Measurements from ENCODE around the gene SYT9. TPM values are rescaled to one million over a fixed set of nuclear protein-coding genes. Genes with fewer than 3 reads are reported as not detected.
A peak's percentile ranks its signal among the peaks of the same experiment; 100 is the strongest.
"Not testable (repeated sequence)": the region's sequence is repeated elsewhere in the genome, so short reads cannot be mapped to it uniquely, and the experiment has no call there.

SYT9 gene
- total RNA-seq, 2 experiments from 2014 or later, result not detected

DNA sequence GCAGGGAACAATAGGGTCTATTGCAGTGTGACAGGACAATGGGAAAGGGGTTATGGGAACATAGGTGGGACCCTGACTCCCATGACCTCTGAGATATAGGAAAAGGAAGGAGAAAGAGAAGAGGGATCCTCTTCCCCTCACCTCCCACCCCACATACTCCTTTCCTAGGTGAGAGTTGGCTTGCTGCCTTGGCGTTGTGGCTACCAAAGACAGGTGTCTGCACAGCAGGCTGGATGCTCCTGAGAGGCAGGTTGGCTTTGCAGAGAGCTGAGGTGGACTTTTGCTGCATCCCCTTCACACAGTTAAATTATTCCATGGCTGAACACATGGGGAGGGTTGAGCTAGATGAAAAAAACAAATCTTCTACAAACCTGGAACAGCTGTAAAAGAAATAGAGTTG is 80.7 kb downstream of the SYT9 start:
- H3K4me3 Mint-ChIP-seq, result no peak overlapping the region
- DNase-seq, result no peak
- H3K36me3 Mint-ChIP-seq (ENCODE audit: low read depth), result no peaks in the 10 kb centered on the region
- CTCF ChIA-PET, result no interaction called here
- POLR2A ChIA-PET, result no interaction called here
- H3K27ac Mint-ChIP-seq, result no peak overlapping the region
- H3K4me1 Mint-ChIP-seq, result no peaks in the 10 kb centered on the region
- no peaks in the 10 kb centered on the region for H3K9me3 Mint-ChIP-seq
- H3K27me3 Mint-ChIP-seq, result peaks cover 1% of the 10 kb centered on the region

DNA sequence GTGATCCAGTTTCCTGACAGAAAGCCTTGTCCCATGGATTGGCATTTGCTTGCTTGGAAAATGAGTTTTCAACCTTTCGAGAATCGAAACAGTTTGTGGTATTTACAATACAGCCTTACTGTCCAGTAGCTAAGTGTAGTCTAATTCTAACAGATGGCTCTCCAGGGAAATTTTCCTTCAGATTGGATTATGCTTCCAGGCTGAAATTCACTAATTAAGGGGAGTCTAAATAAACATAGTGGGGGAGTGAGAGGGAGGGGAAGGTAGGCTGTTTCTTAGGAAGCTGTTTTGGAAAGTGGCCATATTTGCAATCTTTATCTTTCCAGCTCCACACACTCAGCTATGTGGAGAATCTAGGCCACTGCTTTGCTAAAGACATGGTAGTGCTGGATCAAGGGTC is 81.3 kb downstream of the SYT9 start:
- no peak for DNase-seq
- Mint-ChIP-seq H3K27me3 (peaks cover 1% of the 10 kb centered on the region), H3K4me1 (no peaks in the 10 kb centered on the region), H3K36me3 (ENCODE audit: low read depth) (no peaks in the 10 kb centered on the region), H3K27ac (no peak overlapping the region), H3K9me3 (no peaks in the 10 kb centered on the region), H3K4me3 (no peak overlapping the region)
- POLR2A ChIA-PET, result no interaction called here
- CTCF ChIA-PET, result no interaction called here

DNA sequence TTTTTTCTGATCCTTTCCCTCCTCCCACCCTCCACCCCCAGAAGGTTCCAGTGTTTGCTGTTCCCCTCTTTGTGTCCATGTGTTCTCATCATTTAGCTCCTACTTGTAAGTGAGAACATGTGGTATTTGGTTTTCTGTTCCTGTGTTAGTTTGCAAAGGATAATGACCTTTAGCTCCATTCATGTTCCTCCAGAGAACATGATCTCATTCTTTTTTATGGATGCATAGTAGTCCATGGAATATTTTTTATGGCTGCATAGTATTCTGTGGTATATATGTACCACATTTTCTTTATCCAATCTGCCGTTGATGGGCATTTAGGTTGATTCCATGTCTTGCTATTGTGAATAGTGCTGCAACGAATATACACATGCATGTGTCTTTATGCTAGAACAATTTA is 83.7 kb downstream of the SYT9 start:
- POLR2A ChIA-PET; H3K9me3 Mint-ChIP-seq; H3K27ac Mint-ChIP-seq; H3K27me3 Mint-ChIP-seq; CTCF ChIA-PET; H3K4me3 Mint-ChIP-seq; H3K4me1 Mint-ChIP-seq; DNase-seq; H3K36me3 Mint-ChIP-seq (ENCODE audit: low read depth): not testable (repeated sequence)

GRCh38 chr11:7341551-7341950 is 89.8 kb downstream of the SYT9 start:
- Mint-ChIP-seq H3K36me3 (ENCODE audit: low read depth) (no peaks in the 10 kb centered on the region), H3K4me3 (no peak overlapping the region), H3K27me3 (peaks cover 7% of the 10 kb centered on the region), H3K9me3 (peaks cover 3% of the 10 kb centered on the region), H3K27ac (no peak overlapping the region), H3K4me1 (no peaks in the 10 kb centered on the region)
- no peak for DNase-seq
- ChIA-PET POLR2A (no interaction called here), CTCF (no interaction called here)

DNA sequence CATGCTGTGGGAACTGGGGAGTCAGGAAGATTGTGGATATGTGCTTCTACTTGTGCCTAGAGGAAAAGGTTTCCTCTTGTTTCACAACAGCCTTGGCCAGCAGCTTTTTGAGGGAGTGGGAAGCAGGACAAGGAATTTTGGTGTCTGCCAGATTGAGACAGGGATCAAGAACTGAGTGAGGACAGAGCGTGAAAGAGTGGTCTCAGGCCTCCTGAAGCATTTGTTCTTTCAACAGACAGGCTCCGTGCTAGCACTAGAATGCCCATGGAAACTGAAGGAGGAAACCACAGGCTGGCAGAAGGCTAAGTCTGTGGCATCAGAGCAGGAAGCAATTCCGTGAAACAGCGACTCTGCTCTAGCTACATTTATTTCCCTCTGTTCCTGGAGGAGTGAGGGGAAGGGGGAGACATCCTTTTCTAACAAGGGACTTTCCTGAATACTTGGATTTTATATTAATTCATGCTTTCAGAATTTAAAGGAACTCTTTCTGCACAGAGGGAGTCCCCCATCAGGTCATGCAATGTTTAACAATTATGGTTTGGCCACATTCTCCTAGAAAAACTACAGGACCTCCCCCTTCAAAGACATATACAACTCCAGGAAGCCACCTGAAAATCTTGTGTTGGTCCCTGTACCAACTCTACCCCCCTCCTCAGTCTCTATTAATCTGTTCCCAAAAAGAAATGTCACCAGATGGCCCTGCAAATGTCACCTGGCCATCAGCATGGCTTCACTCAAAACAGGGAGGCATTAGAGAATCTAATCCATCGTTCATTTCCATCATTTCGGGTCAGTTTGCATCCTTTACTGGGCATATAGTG is 96.1 kb downstream of the SYT9 start:
- H3K4me1 Mint-ChIP-seq, result no peaks in the 10 kb centered on the region
- CTCF ChIA-PET, result interaction anchor here (0.6 kb wide), 1 partner anchor 599 kb away, joined by 3 read pairs; no protein-coding TSS in a partner anchor
- no peaks in the 10 kb centered on the region for H3K36me3 Mint-ChIP-seq (ENCODE audit: low read depth)
- H3K4me3 Mint-ChIP-seq, result no peak overlapping the region
- peaks cover 4% of the 10 kb centered on the region for H3K27me3 Mint-ChIP-seq
- POLR2A ChIA-PET, result no interaction called here
- DNase-seq, result no peak
- H3K27ac Mint-ChIP-seq, result no peak overlapping the region
- no peaks in the 10 kb centered on the region for H3K9me3 Mint-ChIP-seq

GRCh38 chr11:7348432-7349304 is 97.0 kb downstream of the SYT9 start:
- DNase-seq, result no peak
- Mint-ChIP-seq H3K4me1 (no peaks in the 10 kb centered on the region), H3K9me3 (no peaks in the 10 kb centered on the region), H3K36me3 (ENCODE audit: low read depth) (no peaks in the 10 kb centered on the region), H3K27ac (no peak overlapping the region), H3K4me3 (no peak overlapping the region), H3K27me3 (peaks cover 3% of the 10 kb centered on the region)
- POLR2A ChIA-PET, result no interaction called here
- CTCF ChIA-PET, result interaction anchor here (0.6 kb wide), 1 partner anchor 598 kb away, joined by 3 read pairs; no protein-coding TSS in a partner anchor

DNA sequence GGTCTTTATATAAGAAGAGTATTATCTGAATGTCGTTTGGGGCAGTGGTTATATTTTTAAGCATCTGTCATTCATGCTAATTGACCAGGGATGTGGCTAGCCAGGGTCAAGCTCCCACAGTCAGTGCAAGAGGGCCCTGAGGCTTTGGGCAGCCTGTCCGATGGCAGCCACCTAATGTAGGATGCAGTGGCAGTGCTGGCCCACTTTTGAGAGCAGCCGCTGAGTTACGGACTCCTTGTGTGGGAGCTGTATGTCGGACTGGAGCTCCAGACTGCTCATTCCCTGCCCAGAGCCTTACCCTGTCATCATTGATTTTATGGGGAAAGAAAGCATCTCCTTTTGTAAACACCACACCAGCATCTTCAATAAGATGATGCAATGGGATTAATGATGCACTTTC is 99.5 kb downstream of the SYT9 start:
- CTCF ChIA-PET, result no interaction called here
- POLR2A ChIA-PET, result no interaction called here
- no peaks in the 10 kb centered on the region for H3K9me3 Mint-ChIP-seq

DNA sequence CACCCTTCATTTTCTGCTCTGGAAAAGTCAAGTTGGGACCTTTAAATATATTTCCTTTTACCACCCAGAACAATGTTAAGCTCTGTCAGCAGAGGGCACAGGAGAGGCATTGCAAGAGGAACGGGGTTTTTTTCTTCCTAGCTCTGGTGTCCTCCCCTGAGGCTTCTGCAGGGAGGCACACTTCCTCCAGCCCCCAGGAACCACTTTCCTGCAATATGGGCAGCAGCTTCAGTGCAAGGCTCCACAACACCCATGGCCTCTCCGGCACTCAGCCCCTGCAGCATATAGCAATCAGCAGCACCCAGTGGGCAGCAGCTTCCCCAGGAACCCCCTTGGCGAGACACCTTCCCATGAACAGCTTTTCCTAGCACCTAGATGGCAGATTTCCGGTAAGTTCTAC is 101.4 kb downstream of the SYT9 start:
- Mint-ChIP-seq H3K27ac (no peak overlapping the region), H3K4me1 (no peaks in the 10 kb centered on the region), H3K27me3 (no peaks in the 10 kb centered on the region), H3K4me3 (no peak overlapping the region), H3K9me3 (no peaks in the 10 kb centered on the region), H3K36me3 (ENCODE audit: low read depth) (no peaks in the 10 kb centered on the region)
- POLR2A ChIA-PET, result no interaction called here
- CTCF ChIA-PET, result interaction anchor here (0.6 to 2.0 kb wide), 2 partner anchors 61 to 343 kb away, joined by 3 to 4 read pairs; no protein-coding TSS in a partner anchor
- DNase-seq, result peak; percentile 49

More for the DNA sequence above, 99.5 kb downstream of the SYT9 start:
- Mint-ChIP-seq H3K4me3 (no peak overlapping the region), H3K4me1 (no peaks in the 10 kb centered on the region), H3K27ac (no peak overlapping the region), H3K36me3 (ENCODE audit: low read depth) (no peaks in the 10 kb centered on the region), H3K27me3 (peaks cover 2% of the 10 kb centered on the region)
- no peak for DNase-seq

DNA sequence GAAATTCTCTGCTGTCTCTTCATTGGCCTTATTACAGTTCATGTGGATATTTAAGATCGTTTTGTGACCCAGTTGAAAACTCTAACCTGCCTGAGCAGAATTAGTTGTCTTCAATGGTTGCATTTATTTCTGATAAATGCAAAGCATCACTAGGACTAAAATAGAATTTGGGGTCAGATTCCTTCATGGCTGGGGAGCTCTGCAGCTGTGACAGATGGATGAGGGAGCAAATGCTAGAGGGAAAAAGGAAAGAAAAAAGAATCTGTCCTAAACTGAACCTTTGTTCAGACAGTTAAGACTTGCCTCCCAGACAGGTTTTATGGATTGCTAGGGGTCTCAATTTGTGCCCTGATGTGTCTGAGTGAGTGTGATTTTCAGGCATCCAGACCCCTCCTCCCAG is 113.0 kb downstream of the SYT9 start:
- CTCF ChIA-PET, result no interaction called here
- no peaks in the 10 kb centered on the region for H3K4me1 Mint-ChIP-seq
- no peak for DNase-seq
- no peaks in the 10 kb centered on the region for H3K36me3 Mint-ChIP-seq (ENCODE audit: low read depth)
- no peaks in the 10 kb centered on the region for H3K9me3 Mint-ChIP-seq
- H3K27me3 Mint-ChIP-seq, result peaks cover 1% of the 10 kb centered on the region
- POLR2A ChIA-PET, result no interaction called here
- H3K4me3 Mint-ChIP-seq, result no peak overlapping the region
- no peak overlapping the region for H3K27ac Mint-ChIP-seq

GRCh38 chr11:7367803-7368202 is 116.1 kb downstream of the SYT9 start:
- no peak overlapping the region for H3K27ac Mint-ChIP-seq
- CTCF ChIA-PET, result no interaction called here
- no peak overlapping the region for H3K4me3 Mint-ChIP-seq
- no peak for DNase-seq
- H3K27me3 Mint-ChIP-seq, result peaks cover 3% of the 10 kb centered on the region
- no peaks in the 10 kb centered on the region for H3K9me3 Mint-ChIP-seq
- no peaks in the 10 kb centered on the region for H3K4me1 Mint-ChIP-seq
- no peaks in the 10 kb centered on the region for H3K36me3 Mint-ChIP-seq (ENCODE audit: low read depth)
- POLR2A ChIA-PET, result no interaction called here

DNA sequence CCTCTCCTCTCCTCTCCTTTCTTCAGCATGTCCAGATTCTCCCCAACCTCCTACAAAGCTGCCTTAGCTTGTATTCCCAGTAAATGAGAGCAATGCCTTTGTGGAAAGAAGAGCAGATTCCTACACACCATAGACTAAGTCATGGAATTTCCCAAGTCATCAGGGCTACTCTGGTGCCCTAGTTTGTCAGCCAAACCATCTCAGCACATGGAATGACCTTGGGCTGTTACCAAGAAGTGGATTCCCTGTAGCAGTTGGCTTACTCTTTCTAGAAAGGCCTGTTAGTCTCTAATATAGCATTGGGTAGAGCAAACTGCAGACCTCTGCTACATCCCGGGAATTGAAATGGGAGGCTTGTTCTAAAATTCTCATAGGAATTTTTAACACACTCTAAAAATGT is 124.7 kb downstream of the SYT9 start:
- POLR2A ChIA-PET, result no interaction called here
- Mint-ChIP-seq H3K4me3 (no peak overlapping the region), H3K4me1 (no peaks in the 10 kb centered on the region), H3K27ac (no peak overlapping the region), H3K27me3 (peaks cover 11% of the 10 kb centered on the region), H3K36me3 (ENCODE audit: low read depth) (no peaks in the 10 kb centered on the region), H3K9me3 (no peaks in the 10 kb centered on the region)
- no peak for DNase-seq
- CTCF ChIA-PET, result no interaction called here

GRCh38 chr11:7381937-7382336 is 130.2 kb downstream of the SYT9 start:
- Mint-ChIP-seq H3K4me3 (no peak overlapping the region), H3K27ac (no peak overlapping the region), H3K27me3 (peaks cover 8% of the 10 kb centered on the region), H3K36me3 (ENCODE audit: low read depth) (no peaks in the 10 kb centered on the region), H3K9me3 (no peaks in the 10 kb centered on the region), H3K4me1 (no peaks in the 10 kb centered on the region)
- POLR2A ChIA-PET, result no interaction called here
- no peak for DNase-seq
- CTCF ChIA-PET, result no interaction called here

DNA sequence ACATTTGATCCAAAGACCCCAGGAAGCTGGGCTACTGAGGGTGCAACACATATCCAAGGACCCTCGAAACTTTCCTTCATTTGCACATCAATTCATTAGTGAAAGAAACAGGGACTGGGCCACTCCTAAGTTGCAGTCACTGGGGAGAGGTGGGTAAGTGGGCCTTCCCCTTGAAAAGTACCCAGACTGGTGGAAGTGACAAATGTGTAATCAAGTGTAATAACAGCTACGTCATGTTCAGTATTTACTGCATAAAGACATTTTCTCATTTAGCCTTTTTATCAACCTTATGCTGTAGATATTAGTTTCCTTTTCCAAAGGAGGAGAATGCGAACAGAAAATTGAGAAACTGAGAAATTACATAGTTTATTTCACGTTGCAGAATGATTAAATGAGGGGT is 131.7 kb downstream of the SYT9 start:
- no peaks in the 10 kb centered on the region for H3K9me3 Mint-ChIP-seq
- ChIA-PET CTCF (no interaction called here), POLR2A (no interaction called here)
- H3K4me1 Mint-ChIP-seq, result no peaks in the 10 kb centered on the region
- no peak overlapping the region for H3K4me3 Mint-ChIP-seq
- H3K36me3 Mint-ChIP-seq (ENCODE audit: low read depth), result no peaks in the 10 kb centered on the region
- DNase-seq, result no peak
- H3K27me3 Mint-ChIP-seq, result peaks cover 8% of the 10 kb centered on the region
- H3K27ac Mint-ChIP-seq, result no peak overlapping the region
